Measurements from ENCODE around the gene RNF25.

RNF25 gene

GRCh38 chr2:218679119-218679518 lies 7.3 kb upstream of the RNF25 start:
- no peak for DNase-seq

- no peak for DNase-seq
These were observed 627 bp downstream of the RNF25 start for GRCh38 chr2:218671097-218671653.

- no peak for DNase-seq
These were observed 7.1 kb downstream of the RNF25 start for GRCh38 chr2:218664653-218665052.

- DNase-seq: no peak
These were observed 7.9 kb downstream of the RNF25 start for GRCh38 chr2:218663901-218664300.

- DNase-seq: no peak
These were observed 9.0 kb downstream of the RNF25 start for GRCh38 chr2:218662827-218663226.

- DNase-seq: no peak
These were observed 9.4 kb downstream of the RNF25 start for GRCh38 chr2:218662377-218662776.

GRCh38 chr2:218659988-218660358 lies 11.8 kb downstream of the RNF25 start:
- DNase-seq: no peak

- peak; percentile 31 for DNase-seq
These were observed 12.4 kb downstream of the RNF25 start, which contains the start of the genes BCS1L and ZNF142 for GRCh38 chr2:218659258-218659987. Gene BCS1L, plus strand, starts transcription at chr2:218659683. Its CDS starts 1,305 bp downstream, at chr2:218660988. Gene ZNF142, minus strand, starts transcription at chr2:218659623. Its CDS starts 3,194 bp downstream, at chr2:218656429.

- no peak for DNase-seq
These were observed 13.0 kb downstream of the RNF25 start for GRCh38 chr2:218658671-218659257.

- DNase-seq: no peak
These were observed 16.1 kb downstream of the RNF25 start for GRCh38 chr2:218655751-218656150.

- DNase-seq: no peak
These were observed 23.1 kb downstream of the RNF25 start for GRCh38 chr2:218648787-218649100.

GRCh38 chr2:218648088-218648786 lies 23.6 kb downstream of the RNF25 start:
- DNase-seq: peak; percentile 9

GRCh38 chr2:218645126-218645525 lies 26.7 kb downstream of the RNF25 start:
- DNase-seq: no peak

GRCh38 chr2:218644721-218645120 lies 27.1 kb downstream of the RNF25 start:
- no peak for DNase-seq

- no peak for DNase-seq
These were observed 28.0 kb downstream of the RNF25 start for GRCh38 chr2:218643751-218644310.

GRCh38 chr2:218642786-218643185 lies 29.0 kb downstream of the RNF25 start:
- no peak for DNase-seq

- DNase-seq: no peak
These were observed 29.6 kb downstream of the RNF25 start for GRCh38 chr2:218642121-218642656.

- DNase-seq: no peak
These were observed 33.4 kb downstream of the RNF25 start for GRCh38 chr2:218638372-218638771.

- no peak for DNase-seq
These were observed 36.1 kb downstream of the RNF25 start for GRCh38 chr2:218635719-218636118.

- DNase-seq: no peak
These were observed 40.0 kb downstream of the RNF25 start for GRCh38 chr2:218631837-218632236.

- DNase-seq: no peak
These were observed 43.9 kb downstream of the RNF25 start for GRCh38 chr2:218627939-218628338.

GRCh38 chr2:218626369-218626768 lies 45.4 kb downstream of the RNF25 start:
- DNase-seq: no peak

GRCh38 chr2:218623366-218623705 lies 48.5 kb downstream of the RNF25 start:
- DNase-seq: no peak
